HG03439 (cell line): Measurements from ENCODE around the gene DTX3L.
A peak's percentile ranks its signal among the peaks of the same experiment; 100 is the strongest.
"Not testable (repeated sequence)": the region's sequence is repeated elsewhere in the genome, so short reads cannot be mapped to it uniquely, and the experiment has no call there.

Experiments used
- ATAC-seq: cut with Tn5 transposase; IDR thresholded peaks from one replicate; pipeline ENCODE4 v1.9.1; 2021; ENCODE audit warnings: mild to moderate bottlenecking, moderate library complexity; ENCODE audit not compliant: unreplicated experiment

The DTX3L gene

GRCh38 chr3:122560680-122561079 lies 3.5 kb upstream of the DTX3L start:
- ATAC-seq = no peak

GRCh38 chr3:122562923-122563716 lies 1.0 kb upstream of the DTX3L start:
- no peak for ATAC-seq

GRCh38 chr3:122563717-122564025 lies 467 bp upstream of the DTX3L start:
- ATAC-seq = no peak

- not testable (repeated sequence) for ATAC-seq
Observed at GRCh38 chr3:122568131-122568530, 4.0 kb downstream of the DTX3L start.

GRCh38 chr3:122568755-122569154 lies 4.6 kb downstream of the DTX3L start:
- no peak for ATAC-seq

GRCh38 chr3:122572940-122573412 lies 8.8 kb downstream of the DTX3L start:
- ATAC-seq = no peak

GRCh38 chr3:122576174-122576940 lies 12.2 kb downstream of the DTX3L start:
- ATAC-seq = peak; percentile 82

GRCh38 chr3:122577409-122578031 lies 13.4 kb downstream of the DTX3L start, which contains the start of gene PARP15:
Gene PARP15, plus strand, starts transcription at chr3:122577650. Its CDS starts 18 bp downstream, at chr3:122577668.
- no peak for ATAC-seq

- no peak for ATAC-seq
Observed at GRCh38 chr3:122578069-122578740, 14.1 kb downstream of the DTX3L start.

- ATAC-seq = no peak
Observed at GRCh38 chr3:122580470-122580869, 16.3 kb downstream of the DTX3L start.

GRCh38 chr3:122581622-122582021 lies 17.5 kb downstream of the DTX3L start:
- no peak for ATAC-seq

GRCh38 chr3:122582390-122582789 lies 18.3 kb downstream of the DTX3L start:
- ATAC-seq = no peak

GRCh38 chr3:122586098-122586497 lies 22.0 kb downstream of the DTX3L start:
- ATAC-seq = no peak

- no peak for ATAC-seq
Observed at GRCh38 chr3:122586773-122587485, 22.8 kb downstream of the DTX3L start.

- no peak for ATAC-seq
Observed at GRCh38 chr3:122587572-122587971, 23.4 kb downstream of the DTX3L start.

- ATAC-seq = no peak
Observed at GRCh38 chr3:122589297-122589696, 25.2 kb downstream of the DTX3L start.

GRCh38 chr3:122590610-122591009 lies 26.5 kb downstream of the DTX3L start:
- ATAC-seq = no peak

- no peak for ATAC-seq
Observed at GRCh38 chr3:122594025-122594424, 29.9 kb downstream of the DTX3L start.

GRCh38 chr3:122598151-122598550 lies 34.0 kb downstream of the DTX3L start:
- ATAC-seq = no peak

GRCh38 chr3:122598556-122598955 lies 34.4 kb downstream of the DTX3L start:
- no peak for ATAC-seq
